ENCODE results near the gene GALNT11. TPM values are rescaled to one million over a fixed set of nuclear protein-coding genes. Genes with fewer than 3 reads are reported as not detected.
A peak's percentile ranks its signal among the peaks of the same experiment; 100 is the strongest.
"Not testable (repeated sequence)": the region's sequence is repeated elsewhere in the genome, so short reads cannot be mapped to it uniquely, and the experiment has no call there.

Gene GALNT11
- total and polyA plus RNA-seq, 2 experiments from 2014 or later: 41.6 to 49.4 TPM

GRCh38 chr7:152016947-152017346, 8.5 kb upstream of the GALNT11 start:
- Histone ChIP-seq H3K36me3 (no peaks in the 10 kb centered on the region), H3K27me3 (no peaks in the 10 kb centered on the region), H3K9me3 (ENCODE audit: low read depth) (no peaks in the 10 kb centered on the region), H3K4me1 (ENCODE audit: low read depth) (no peaks in the 10 kb centered on the region), H3K27ac (no peak overlapping the region), H3K4me3 (no peak overlapping the region)
- DNase-seq (ENCODE audit: low read depth in 1 of 2, low spot score in 1 of 2): no peak
- TF ChIP-seq CTCF (IDR thresholded peaks at IDR 0.05; ENCODE audit: low read depth, low read length): no peak

- H3K9me3 ChIP-seq (ENCODE audit: low read depth); H3K4me3 ChIP-seq; H3K36me3 ChIP-seq; H3K27ac ChIP-seq; DNase-seq (ENCODE audit: low read depth in 1 of 2, low spot score in 1 of 2); H3K27me3 ChIP-seq; H3K4me1 ChIP-seq (ENCODE audit: low read depth): not testable (repeated sequence)
Observed at GRCh38 chr7:152017683-152018082, 7.8 kb upstream of the GALNT11 start.

- not testable (repeated sequence) for H3K27me3 ChIP-seq; H3K9me3 ChIP-seq (ENCODE audit: low read depth); H3K36me3 ChIP-seq; DNase-seq (ENCODE audit: low read depth in 1 of 2, low spot score in 1 of 2); H3K4me1 ChIP-seq (ENCODE audit: low read depth); H3K4me3 ChIP-seq; H3K27ac ChIP-seq
Observed at GRCh38 chr7:152021740-152022139, 3.7 kb upstream of the GALNT11 start.

- Histone ChIP-seq H3K4me1 (ENCODE audit: low read depth) (no peaks in the 10 kb centered on the region), H3K4me3 (peak overlapping the region; percentile 73), H3K27me3 (no peaks in the 10 kb centered on the region), H3K36me3 (no peaks in the 10 kb centered on the region), H3K27ac (peak overlapping the region; percentile 79), H3K9me3 (ENCODE audit: low read depth) (no peaks in the 10 kb centered on the region)
- DNase-seq (ENCODE audit: low read depth in 1 of 2, low spot score in 1 of 2): no peak
- no peak for TF ChIP-seq CTCF (IDR thresholded peaks at IDR 0.05; ENCODE audit: low read depth, low read length)
Observed at GRCh38 chr7:152025937-152026890, 740 bp downstream of the GALNT11 start.

GRCh38 chr7:152027491-152028365, 2.3 kb downstream of the GALNT11 start:
- not testable (repeated sequence) for H3K36me3 ChIP-seq; H3K4me1 ChIP-seq (ENCODE audit: low read depth); H3K4me3 ChIP-seq; H3K27ac ChIP-seq; H3K9me3 ChIP-seq (ENCODE audit: low read depth); H3K27me3 ChIP-seq; DNase-seq (ENCODE audit: low read depth in 1 of 2, low spot score in 1 of 2)

- DNase-seq (ENCODE audit: low read depth in 1 of 2, low spot score in 1 of 2): peak; percentile 53 to 60
- H3K27ac ChIP-seq; H3K9me3 ChIP-seq (ENCODE audit: low read depth); H3K4me1 ChIP-seq (ENCODE audit: low read depth); H3K36me3 ChIP-seq; H3K27me3 ChIP-seq; H3K4me3 ChIP-seq: not testable (repeated sequence)
- TF ChIP-seq CTCF (IDR thresholded peaks at IDR 0.05; ENCODE audit: low read depth, low read length): peak; percentile 48
Observed at GRCh38 chr7:152030059-152030458, 4.6 kb downstream of the GALNT11 start.

GRCh38 chr7:152030639-152031038, 5.2 kb downstream of the GALNT11 start:
- not testable (repeated sequence) for H3K4me3 ChIP-seq; H3K27ac ChIP-seq; H3K4me1 ChIP-seq (ENCODE audit: low read depth); H3K9me3 ChIP-seq (ENCODE audit: low read depth); H3K27me3 ChIP-seq; DNase-seq (ENCODE audit: low read depth in 1 of 2, low spot score in 1 of 2); H3K36me3 ChIP-seq
